Hepatocyte (in vitro differentiated cells): ENCODE measurements around the gene ANK2. TPM values are rescaled to one million over a fixed set of nuclear protein-coding genes. Genes with fewer than 3 reads are reported as not detected.

Experiments
- DNase-seq: peaks from one replicate; pipeline ENCODE4 v3.0.0-alpha.2; 2016; ENCODE audit warnings: low spot score
- H2AFZ ChIP-seq: fragments of 200-600 bp; sonication (generic); 2 replicates; pipeline ENCODE4 v1.6.0; 2016; ENCODE audit warnings: antibody characterized with exemption, mild to moderate bottlenecking
- H3K27ac ChIP-seq: fragments of 200-600 bp; sonication (generic); 2 replicates; pipeline ENCODE4 v1.5.1; 2016; ENCODE audit warnings: mild to moderate bottlenecking
- H3K27me3 ChIP-seq: fragments of 200-600 bp; sonication (generic); 2 replicates; pipeline ENCODE4 v1.6.1; 2016
- H3K36me3 ChIP-seq: fragments of 200-600 bp; sonication (generic); replicated peaks from 2 replicates; pipeline ENCODE4 v1.5.1; 2016; ENCODE audit warnings: low read depth; ENCODE audit not compliant: insufficient read depth
- H3K4me1 ChIP-seq: fragments of 200-600 bp; sonication (generic); 2 replicates; pipeline ENCODE4 v1.5.1; 2016; ENCODE audit warnings: mild to moderate bottlenecking, moderate library complexity; ENCODE audit not compliant: insufficient read depth
- H3K4me2 ChIP-seq: fragments of 200-600 bp; sonication (generic); 2 replicates; pipeline ENCODE4 v1.6.0; 2016
- H3K4me3 ChIP-seq: fragments of 200-600 bp; sonication (generic); 2 replicates; pipeline ENCODE4 v1.5.1; 2016; ENCODE audit warnings: mild to moderate bottlenecking
- H3K79me2 ChIP-seq: fragments of 200-600 bp; sonication (generic); 2 replicates; pipeline ENCODE4 v1.6.0; 2017; ENCODE audit warnings: mild to moderate bottlenecking
- H3K9me2 ChIP-seq: fragments of 200-600 bp; sonication (generic); replicated peaks from 2 replicates; pipeline ENCODE4 v1.6.0; 2017; ENCODE audit warnings: mild to moderate bottlenecking; ENCODE audit not compliant: insufficient read depth
- H3K9me3 ChIP-seq: fragments of 200-600 bp; sonication (generic); 2 replicates; pipeline ENCODE4 v1.5.1; 2016; ENCODE audit warnings: low read depth, mild to moderate bottlenecking
- H4K20me1 ChIP-seq: fragments of 200-600 bp; sonication (generic); 2 replicates; pipeline ENCODE4 v1.6.0; 2016; ENCODE audit warnings: mild to moderate bottlenecking; ENCODE audit not compliant: insufficient read depth, poor library complexity, severe bottlenecking
- EZH2 ChIP-seq: fragments of 200-600 bp; sonication (generic); IDR thresholded peaks from 2 replicates; pipeline ENCODE4 v1.6.1; 2016; ENCODE audit warnings: antibody characterized with exemption, mild to moderate bottlenecking, borderline replicate concordance
- EZH2phosphoT487 ChIP-seq: fragments of 200-600 bp; sonication (generic); IDR thresholded peaks from one replicate; pipeline ENCODE4 v1.6.1; 2018; ENCODE audit warnings: antibody characterized with exemption, mild to moderate bottlenecking, low read depth, moderate library complexity; ENCODE audit not compliant: unreplicated experiment, severe bottlenecking
- WGBS: methylation state at CpG from one replicate; pipeline ENCODE4 v1.1.6; 2016; ENCODE audit warnings: low lambda C conversion rate; ENCODE audit errors: missing lambda C conversion rate; 5-methylcytosine and 5-hydroxymethylcytosine counted together
- polyA plus RNA-seq: library from polyadenylated mRNA; unstranded; fragments of >200 nt; fragmentation: Nextera tagmentation; extraction: Ambion mirVana; gene quantifications from 2 replicates; pipeline ENCODE4 v1.2.1, GENCODE V29; 2016
- total RNA-seq: library from RNA; depleted of rRNA; stranded (reverse); fragments of >200 nt; gene quantifications from 2 replicates; pipeline ENCODE4 v1.2.3, GENCODE V29; 2014
- TF ChIP-seq, protein P1 (sequence below): fragments of 200-600 bp; sonication (generic); IDR thresholded peaks from 2 replicates; pipeline ENCODE4 v1.5.1; 2016; ENCODE audit warnings: antibody characterized with exemption, mild to moderate bottlenecking; ENCODE audit not compliant: poor library complexity

The ANK2 gene
- total and polyA plus RNA-seq, 2 experiments from 2014 or later, result 3.6 to 17.5 TPM

DNA sequence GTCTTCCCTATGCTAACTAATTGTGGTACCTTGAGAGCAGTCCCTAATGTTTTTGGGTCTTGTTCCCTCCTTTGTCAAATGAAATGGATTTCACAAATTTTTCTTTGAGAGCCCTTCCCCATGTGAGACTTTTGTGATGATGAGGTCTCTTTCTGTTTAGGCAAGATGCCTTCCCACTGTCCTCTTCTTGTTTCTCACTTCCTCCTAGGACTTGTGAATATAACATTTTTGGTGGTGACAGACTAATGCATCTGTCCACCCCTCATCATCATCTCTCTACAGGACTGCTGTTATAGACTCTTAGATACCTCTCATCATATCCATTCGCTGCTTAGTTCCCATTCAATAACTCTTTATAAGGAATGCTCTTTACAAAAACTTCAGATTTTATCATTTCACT is 8.7 kb upstream of the ANK2 start:
- TF ChIP-seq EZH2 (no peak), EZH2phosphoT487 (no peak)
- TF ChIP-seq, protein P1, sequence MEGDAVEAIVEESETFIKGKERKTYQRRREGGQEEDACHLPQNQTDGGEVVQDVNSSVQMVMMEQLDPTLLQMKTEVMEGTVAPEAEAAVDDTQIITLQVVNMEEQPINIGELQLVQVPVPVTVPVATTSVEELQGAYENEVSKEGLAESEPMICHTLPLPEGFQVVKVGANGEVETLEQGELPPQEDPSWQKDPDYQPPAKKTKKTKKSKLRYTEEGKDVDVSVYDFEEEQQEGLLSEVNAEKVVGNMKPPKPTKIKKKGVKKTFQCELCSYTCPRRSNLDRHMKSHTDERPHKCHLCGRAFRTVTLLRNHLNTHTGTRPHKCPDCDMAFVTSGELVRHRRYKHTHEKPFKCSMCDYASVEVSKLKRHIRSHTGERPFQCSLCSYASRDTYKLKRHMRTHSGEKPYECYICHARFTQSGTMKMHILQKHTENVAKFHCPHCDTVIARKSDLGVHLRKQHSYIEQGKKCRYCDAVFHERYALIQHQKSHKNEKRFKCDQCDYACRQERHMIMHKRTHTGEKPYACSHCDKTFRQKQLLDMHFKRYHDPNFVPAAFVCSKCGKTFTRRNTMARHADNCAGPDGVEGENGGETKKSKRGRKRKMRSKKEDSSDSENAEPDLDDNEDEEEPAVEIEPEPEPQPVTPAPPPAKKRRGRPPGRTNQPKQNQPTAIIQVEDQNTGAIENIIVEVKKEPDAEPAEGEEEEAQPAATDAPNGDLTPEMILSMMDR, result no peak
- no peak overlapping the region for H3K27ac ChIP-seq
- H3K27me3 ChIP-seq, result no peaks in the 10 kb centered on the region
- H3K4me3 ChIP-seq, result no peak overlapping the region
- H3K36me3 ChIP-seq, result no peaks in the 10 kb centered on the region
- no peaks in the 10 kb centered on the region for H4K20me1 ChIP-seq
- no peak overlapping the region for H3K4me2 ChIP-seq
- no peaks in the 10 kb centered on the region for H3K9me3 ChIP-seq
- no peaks in the 10 kb centered on the region for H3K9me2 ChIP-seq
- H3K79me2 ChIP-seq, result no peaks in the 10 kb centered on the region
- no peak for DNase-seq
- 93% methylated on average over 1 of the region's 1 CpG for WGBS
- no peak overlapping the region for H2AFZ ChIP-seq
- H3K4me1 ChIP-seq, result no peaks in the 10 kb centered on the region

DNA sequence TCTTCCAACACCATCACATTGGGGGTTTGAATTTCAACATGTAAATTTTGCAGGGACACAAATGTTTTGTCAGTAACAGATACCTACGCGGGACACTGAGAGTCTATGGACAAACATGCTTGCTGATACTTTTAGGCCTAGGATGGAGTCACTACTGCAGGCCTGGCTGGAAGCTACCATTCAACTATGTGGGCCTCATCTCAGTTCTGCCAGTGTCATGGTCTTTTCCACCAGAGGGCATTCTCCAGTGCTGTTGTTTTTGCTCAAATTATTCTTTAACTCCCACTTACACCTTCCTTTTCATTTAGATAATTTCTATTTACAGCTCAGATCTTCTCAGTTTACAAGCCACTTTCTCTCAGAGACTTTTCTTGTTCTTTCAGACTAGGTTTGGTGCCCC is 7.0 kb upstream of the ANK2 start:
- 78% methylated on average over 2 of the region's 2 CpGs for WGBS
- Histone ChIP-seq H3K4me3 (no peak overlapping the region), H3K27ac (no peak overlapping the region), H3K9me3 (no peaks in the 10 kb centered on the region), H3K9me2 (no peaks in the 10 kb centered on the region), H3K36me3 (no peaks in the 10 kb centered on the region), H2AFZ (no peak overlapping the region), H4K20me1 (no peaks in the 10 kb centered on the region), H3K4me2 (no peak overlapping the region), H3K4me1 (no peaks in the 10 kb centered on the region), H3K27me3 (no peaks in the 10 kb centered on the region), H3K79me2 (no peaks in the 10 kb centered on the region)
- TF ChIP-seq EZH2 (no peak), EZH2phosphoT487 (no peak)
- TF ChIP-seq, protein P1, result no peak
- DNase-seq, result no peak

DNA sequence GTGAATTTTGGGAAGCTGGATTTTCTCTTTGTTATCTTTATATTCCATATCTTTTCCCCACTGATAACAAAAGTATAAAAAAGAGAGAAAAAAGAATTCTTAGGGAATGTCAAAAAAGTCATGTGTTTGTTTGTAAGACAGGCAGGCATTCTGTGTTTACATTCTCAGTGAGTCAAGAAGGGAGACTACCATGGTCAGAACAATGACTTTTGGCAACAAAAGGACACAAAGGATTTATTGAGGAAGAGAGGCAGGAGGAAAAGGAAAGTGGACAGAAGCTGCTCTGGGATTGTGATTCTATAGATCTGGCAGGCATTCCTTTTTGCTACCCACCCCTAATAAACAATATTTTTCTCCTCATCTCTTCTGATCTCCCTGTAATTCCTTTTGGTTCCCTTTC is 5.9 kb upstream of the ANK2 start:
- no peaks in the 10 kb centered on the region for H3K9me3 ChIP-seq
- no peak overlapping the region for H3K4me2 ChIP-seq
- no peak overlapping the region for H2AFZ ChIP-seq
- no peaks in the 10 kb centered on the region for H3K4me1 ChIP-seq
- no peaks in the 10 kb centered on the region for H3K36me3 ChIP-seq
- no peaks in the 10 kb centered on the region for H3K27me3 ChIP-seq
- no peak for DNase-seq
- H3K27ac ChIP-seq, result no peak overlapping the region
- TF ChIP-seq, protein P1, result no peak
- no peak for TF ChIP-seq EZH2
- no peaks in the 10 kb centered on the region for H4K20me1 ChIP-seq
- no peaks in the 10 kb centered on the region for H3K79me2 ChIP-seq
- H3K4me3 ChIP-seq, result no peak overlapping the region
- H3K9me2 ChIP-seq, result no peaks in the 10 kb centered on the region

DNA sequence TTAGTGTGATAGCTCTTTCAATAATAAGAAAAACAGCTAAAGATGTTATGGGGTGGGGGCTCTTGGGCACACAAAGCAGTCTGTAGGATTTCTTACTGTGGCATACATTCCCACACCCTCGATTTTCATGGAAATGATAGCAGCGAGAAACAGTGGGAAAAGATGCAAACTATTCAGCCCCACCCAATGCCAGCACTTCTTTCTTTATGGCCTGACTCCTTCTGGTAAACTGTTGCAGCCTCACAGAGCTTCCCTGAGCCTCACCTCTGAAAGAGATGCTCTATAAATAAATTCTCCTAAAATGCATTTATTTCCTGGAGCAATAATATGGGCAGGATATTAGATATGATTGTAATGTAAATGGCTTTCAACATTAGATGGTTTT is 910 bp downstream of the ANK2 start:
- no peaks in the 10 kb centered on the region for H3K9me3 ChIP-seq
- H3K27me3 ChIP-seq, result no peaks in the 10 kb centered on the region
- no peak overlapping the region for H2AFZ ChIP-seq
- no peaks in the 10 kb centered on the region for H3K79me2 ChIP-seq
- TF ChIP-seq, protein P1, result no peak
- no peak for TF ChIP-seq EZH2
- TF ChIP-seq EZH2phosphoT487, result no peak
- H3K4me2 ChIP-seq, result no peak overlapping the region
- no peaks in the 10 kb centered on the region for H3K36me3 ChIP-seq
- no peak for DNase-seq
- H3K4me3 ChIP-seq, result no peak overlapping the region
- no peak overlapping the region for H3K27ac ChIP-seq
- H4K20me1 ChIP-seq, result no peaks in the 10 kb centered on the region
- WGBS, result 59% methylated on average over 2 of the region's 2 CpGs
- peaks cover 4% of the 10 kb centered on the region for H3K4me1 ChIP-seq
- no peaks in the 10 kb centered on the region for H3K9me2 ChIP-seq
